Keratinocyte (primary cell): ENCODE data around the gene ZBTB18. TPM values are rescaled to one million over a fixed set of nuclear protein-coding genes. Genes with fewer than 3 reads are reported as not detected.

Source experiments
- DNase-seq: peaks from one replicate; pipeline ENCODE4 v3.0.0-alpha.2; 2011; ENCODE audit warnings: low read depth, missing footprints, low spot score
- FAIRE-seq: peaks from 2 replicates; lab custom pipeline; 2011; peaks lifted over from hg19 to GRCh38; lab: Jason Lieb, UNC
- H2AFZ ChIP-seq: 2 replicates; pipeline ENCODE4 v1.6.0; 2012; ENCODE audit warnings: low read length, control low read depth, inconsistent platforms; ENCODE audit not compliant: control insufficient read depth
- H3K27ac ChIP-seq: 2 replicates; pipeline ENCODE4 v1.5.1; 2011; ENCODE audit warnings: low read length; ENCODE audit not compliant: control insufficient read depth, insufficient read depth
- H3K27me3 ChIP-seq: 3 replicates; pipeline ENCODE4 v1.6.0; 2011; ENCODE audit warnings: low read length; ENCODE audit not compliant: control insufficient read depth, insufficient read depth; ENCODE audit errors: extremely low read depth
- H3K36me3 ChIP-seq, 2 experiments: 2 replicates in 1 of 2; 3 replicates in 1 of 2; pipeline ENCODE4 v1.5.1; 2011; ENCODE audit warnings: low read length in 2 of 2, mild to moderate bottlenecking in 1 of 2; ENCODE audit not compliant: control insufficient read depth in 2 of 2, insufficient read depth in 2 of 2; ENCODE audit errors: extremely low read depth in 1 of 2
- H3K4me1 ChIP-seq: 3 replicates; pipeline ENCODE4 v1.5.1; 2011; ENCODE audit warnings: low read length; ENCODE audit not compliant: control insufficient read depth, insufficient read depth; ENCODE audit errors: extremely low read depth
- H3K4me2 ChIP-seq: 3 replicates; pipeline ENCODE4 v1.6.0; 2011; ENCODE audit warnings: low read depth, low read length; ENCODE audit not compliant: control insufficient read depth, insufficient read depth; ENCODE audit errors: extremely low read depth
- H3K4me3 ChIP-seq, 3 experiments: fragments of 200-600 bp in 1 of 3; sonication (generic) in 1 of 3; 2 replicates in 2 of 3; 3 replicates in 1 of 3; pipeline ENCODE4 v1.5.1; 2011 to 2016; ENCODE audit warnings: low read length in 3 of 3, mild to moderate bottlenecking in 3 of 3, control low read depth in 2 of 3, inconsistent platforms in 1 of 3, low read depth in 1 of 3, mixed read lengths in 1 of 3, mixed run types in 1 of 3, moderate library complexity in 1 of 3; ENCODE audit not compliant: control insufficient read depth in 2 of 3, insufficient read depth in 2 of 3; ENCODE audit errors: extremely low read depth in 1 of 3
- H3K79me2 ChIP-seq: 2 replicates; pipeline ENCODE4 v1.6.0; 2012; ENCODE audit warnings: low read length; ENCODE audit not compliant: control insufficient read depth, insufficient read depth
- H3K9ac ChIP-seq: 3 replicates; pipeline ENCODE4 v1.6.0; 2011; ENCODE audit warnings: low read length; ENCODE audit not compliant: control insufficient read depth, insufficient read depth; ENCODE audit errors: extremely low read depth
- H3K9me1 ChIP-seq: 3 replicates; pipeline ENCODE4 v1.6.0; 2011; ENCODE audit warnings: low read length; ENCODE audit not compliant: control insufficient read depth, insufficient read depth; ENCODE audit errors: extremely low read depth
- H3K9me3 ChIP-seq: 2 replicates; pipeline ENCODE4 v1.5.1; 2012; ENCODE audit warnings: low read depth, low read length; ENCODE audit not compliant: control insufficient read depth
- H4K20me1 ChIP-seq: 3 replicates; pipeline ENCODE4 v1.6.0; 2011; ENCODE audit warnings: low read length; ENCODE audit not compliant: control insufficient read depth, insufficient read depth; ENCODE audit errors: extremely low read depth
- CTCF ChIP-seq, 3 experiments: IDR thresholded peaks in 1 of 3; conservative IDR thresholded peaks in 1 of 3; optimal IDR thresholded peaks in 1 of 3; 2 replicates in 2 of 3; 3 replicates in 1 of 3; pipeline versions ENCODE3 to v1.5.1; 2011; ENCODE audit warnings: low read length in 3 of 3, mild to moderate bottlenecking in 3 of 3, moderate library complexity in 2 of 3, control low read depth in 1 of 3, inconsistent platforms in 1 of 3; ENCODE audit not compliant: insufficient read depth in 2 of 3; ENCODE audit errors: extremely low read depth in 1 of 3
- EZH2 ChIP-seq: IDR thresholded peaks from one replicate; pipeline ENCODE4 v1.6.1; 2012; ENCODE audit warnings: inconsistent platforms, mild to moderate bottlenecking, low read length, moderate library complexity
- dilution Hi-C: fragments of 300-500 bp; cut with MboI; formaldehyde crosslinking; loops from one replicate; pipeline ENCODE4 v1.7.0; 2020; ENCODE audit warnings: low sequenced_read_pairs; ENCODE audit not compliant: extremely low pct_ligation_motif_present
- polyA plus RNA-seq, 5 experiments: library from polyadenylated mRNA; depleted of rRNA in 3 of 5; stranded (reverse) in 3 of 5; stranded (forward) in 1 of 5; unstranded in 1 of 5; fragments of >200 nt; gene quantifications; 1 replicate in 1 of 5; 2 replicates in 3 of 5; 3 replicates in 1 of 5; pipeline versions ENCODE4 v1.2.1 to v1.2.3, GENCODE V29; 2011 to 2012; ENCODE audit warnings: missing spikeins in 2 of 5, low read depth in 1 of 5, low replicate concordance in 1 of 5

Gene ZBTB18
- polyA plus RNA-seq, 1 donor (not counting 4 experiments of a cell fraction or from before 2014, with no cell fraction given): 5.8 TPM

GRCh38 chr1:244005455-244005854, 45.6 kb upstream of the ZBTB18 start:
- no peaks in the 10 kb centered on the region for H3K27me3 ChIP-seq
- TF ChIP-seq EZH2: no peak
- no peak for TF ChIP-seq CTCF (optimal IDR thresholded peaks at IDR 0.05 in 1 of 3, IDR thresholded peaks at IDR 0.05 in 1 of 3, conservative IDR thresholded peaks at IDR 0.05 in 1 of 3; ENCODE audit: extremely low read depth in 1 of 3, insufficient read depth in 2 of 3, low read length in 3 of 3)
- H3K4me3 ChIP-seq: no peak overlapping the region
- no peak overlapping the region for H3K4me2 ChIP-seq
- dilution Hi-C loops: no loop called here
- FAIRE-seq (no peak), DNase-seq (no peak)
- H3K79me2 ChIP-seq: no peaks in the 10 kb centered on the region
- no peaks in the 10 kb centered on the region for H3K4me1 ChIP-seq
- no peak overlapping the region for H3K27ac ChIP-seq
- no peak overlapping the region for H3K9ac ChIP-seq
- no peaks in the 10 kb centered on the region for H3K9me1 ChIP-seq
- H2AFZ ChIP-seq: no peak overlapping the region
- H3K9me3 ChIP-seq: no peaks in the 10 kb centered on the region
- H3K36me3 ChIP-seq: no peaks in the 10 kb centered on the region
- no peaks in the 10 kb centered on the region for H4K20me1 ChIP-seq

- no peak overlapping the region for H3K4me2 ChIP-seq
- no peaks in the 10 kb centered on the region for H3K9me1 ChIP-seq
- no peaks in the 10 kb centered on the region for H3K9me3 ChIP-seq
- DNase-seq: no peak
- no peaks in the 10 kb centered on the region for H3K27me3 ChIP-seq
- no peaks in the 10 kb centered on the region for H3K36me3 ChIP-seq
- H4K20me1 ChIP-seq: no peaks in the 10 kb centered on the region
- no peak overlapping the region for H2AFZ ChIP-seq
- H3K9ac ChIP-seq: no peak overlapping the region
- no peak overlapping the region for H3K27ac ChIP-seq
- dilution Hi-C loops: no loop called here
- no peaks in the 10 kb centered on the region for H3K79me2 ChIP-seq
- TF ChIP-seq CTCF (optimal IDR thresholded peaks at IDR 0.05 in 1 of 3, IDR thresholded peaks at IDR 0.05 in 1 of 3, conservative IDR thresholded peaks at IDR 0.05 in 1 of 3; ENCODE audit: extremely low read depth in 1 of 3, insufficient read depth in 2 of 3, low read length in 3 of 3) (no peak), EZH2 (no peak)
- H3K4me3 ChIP-seq: no peak overlapping the region
- no peaks in the 10 kb centered on the region for H3K4me1 ChIP-seq
- no peak for FAIRE-seq
Observed at GRCh38 chr1:244006381-244006901, 44.6 kb upstream of the ZBTB18 start.
